ENCODE measurements around the gene ASTN2.

Gene ASTN2

GRCh38 chr9:116555119-116555518 lies 859.7 kb downstream of the ASTN2 start:
- Histone ChIP-seq H3K4me3 (ENCODE audit: low read depth, low read length) (no peak overlapping the region), H3K27ac (no peak overlapping the region), H3K27me3 (replicated peaks) (no peaks in the 10 kb centered on the region), H3K36me3 (replicated peaks) (no peaks in the 10 kb centered on the region)
- no peak for DNase-seq
- TF ChIP-seq CTCF (IDR thresholded peaks at IDR 0.05; ENCODE audit: low read depth, low read length, missing control alignments) = no peak
- in situ Hi-C loops (cut with HindIII; ENCODE audit: low pct_ligation_motif_present, low sequenced_read_pairs) = no loop called here

GRCh38 chr9:116550696-116551436 lies 864.0 kb downstream of the ASTN2 start:
- peak; percentile 22 for DNase-seq
- Histone ChIP-seq H3K27me3 (replicated peaks) (no peaks in the 10 kb centered on the region), H3K27ac (peak overlapping the region; percentile 41), H3K36me3 (replicated peaks) (no peaks in the 10 kb centered on the region), H3K4me3 (ENCODE audit: low read depth, low read length) (no peak overlapping the region)
- in situ Hi-C loops (cut with HindIII; ENCODE audit: low pct_ligation_motif_present, low sequenced_read_pairs) = no loop called here
- TF ChIP-seq CTCF (IDR thresholded peaks at IDR 0.05; ENCODE audit: low read depth, low read length, missing control alignments) = no peak

- Histone ChIP-seq H3K4me3 (ENCODE audit: low read depth, low read length) (no peak overlapping the region), H3K27ac (peak overlapping the region; percentile 41), H3K27me3 (replicated peaks) (no peaks in the 10 kb centered on the region), H3K36me3 (replicated peaks) (no peaks in the 10 kb centered on the region)
- no peak for TF ChIP-seq CTCF (IDR thresholded peaks at IDR 0.05; ENCODE audit: low read depth, low read length, missing control alignments)
- in situ Hi-C loops (cut with HindIII; ENCODE audit: low pct_ligation_motif_present, low sequenced_read_pairs) = no loop called here
- no peak for DNase-seq
These were observed 864.8 kb downstream of the ASTN2 start for GRCh38 chr9:116549786-116550660.

- H3K27ac ChIP-seq = peak overlapping the region; percentile 39
- H3K36me3 ChIP-seq (replicated peaks) = no peaks in the 10 kb centered on the region
- no peak for TF ChIP-seq CTCF (IDR thresholded peaks at IDR 0.05; ENCODE audit: low read depth, low read length, missing control alignments)
- no peak overlapping the region for H3K4me3 ChIP-seq (ENCODE audit: low read depth, low read length)
- DNase-seq = peak; percentile 92
- H3K27me3 ChIP-seq (replicated peaks) = no peaks in the 10 kb centered on the region
- in situ Hi-C loops (cut with HindIII; ENCODE audit: low pct_ligation_motif_present, low sequenced_read_pairs) = no loop called here
These were observed 865.7 kb downstream of the ASTN2 start for GRCh38 chr9:116549061-116549664.

GRCh38 chr9:116547729-116548426 lies 867.0 kb downstream of the ASTN2 start:
- DNase-seq = no peak
- no peak for TF ChIP-seq CTCF (IDR thresholded peaks at IDR 0.05; ENCODE audit: low read depth, low read length, missing control alignments)
- in situ Hi-C loops (cut with HindIII; ENCODE audit: low pct_ligation_motif_present, low sequenced_read_pairs) = no loop called here
- H3K4me3 ChIP-seq (ENCODE audit: low read depth, low read length) = no peak overlapping the region
- H3K36me3 ChIP-seq (replicated peaks) = no peaks in the 10 kb centered on the region
- H3K27me3 ChIP-seq (replicated peaks) = no peaks in the 10 kb centered on the region
- no peak overlapping the region for H3K27ac ChIP-seq

Measured in brain microvascular endothelial cell (primary cell).